Measurements from ENCODE around the gene BCAP31. TPM values are rescaled to one million over a fixed set of nuclear protein-coding genes. Genes with fewer than 3 reads are reported as not detected.

The BCAP31 gene
- total and polyA plus RNA-seq, 3 donors from 2014 or later = 149 to 222 (median 153) TPM

GRCh38 chrX:153668423-153669173, 55.6 kb downstream of the BCAP31 start:
- intact Hi-C loops (cut with DNase I; ENCODE audit: low total_unique reads) = loop anchor here (5.0 kb wide), 1 partner anchor 131 kb away; no protein-coding TSS in a partner anchor
- no peak for TF ChIP-seq POLR2A (IDR thresholded peaks at IDR 0.05)
- TF ChIP-seq CTCF (IDR thresholded peaks at IDR 0.05) = no peak
- no peak for DNase-seq

DNA sequence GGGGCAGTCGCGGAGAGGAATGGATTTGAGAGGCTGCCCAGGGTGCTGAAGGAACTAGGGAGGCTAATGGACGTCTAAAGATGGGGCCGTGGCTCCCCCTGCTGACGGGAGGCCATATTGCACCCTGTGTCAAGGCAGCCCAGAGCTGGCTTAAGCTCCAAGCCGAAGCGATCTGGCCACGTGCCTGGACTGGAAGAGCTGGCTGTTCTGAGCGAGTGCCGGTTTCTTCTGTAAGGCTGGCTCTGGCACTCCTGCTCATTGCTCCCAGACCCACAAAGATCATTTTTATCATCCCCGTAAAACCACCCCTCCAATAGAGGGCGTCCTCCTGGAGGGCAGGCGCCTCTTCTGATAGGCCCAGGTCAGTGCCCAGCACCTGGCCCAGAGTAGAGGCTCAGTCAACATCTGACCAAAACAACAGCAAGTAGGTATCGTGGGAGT, 56.2 kb downstream of the BCAP31 start:
- intact Hi-C loops (cut with DNase I; ENCODE audit: low total_unique reads) = loop anchor here (5.0 kb wide), 1 partner anchor 131 kb away; no protein-coding TSS in a partner anchor
- peak; percentile 94 for DNase-seq
- no peaks in the 10 kb centered on the region for H3K9me3 ChIP-seq
- H3K4me1 ChIP-seq = no peaks in the 10 kb centered on the region
- peak; percentile 69 to 72 (median 71) for TF ChIP-seq CTCF (IDR thresholded peaks at IDR 0.05)
- no peak for TF ChIP-seq POLR2A (IDR thresholded peaks at IDR 0.05)
- H3K4me3 ChIP-seq = no peak overlapping the region
- WGBS, 2 donors = 9% methylated on average over 13 of the region's 14 CpGs; no CpG with 5 or more reads in 1 of the 2 donors
- H3K27ac ChIP-seq = no peak overlapping the region
- H3K27me3 ChIP-seq = no peaks in the 10 kb centered on the region
- no peaks in the 10 kb centered on the region for H3K36me3 ChIP-seq (ENCODE audit: low read depth, missing control alignments)

More at GRCh38 chrX:153668423-153669173, 55.6 kb downstream of the BCAP31 start:
- Histone ChIP-seq H3K27ac (no peak overlapping the region), H3K36me3 (ENCODE audit: low read depth, missing control alignments) (no peaks in the 10 kb centered on the region), H3K9me3 (no peaks in the 10 kb centered on the region), H3K27me3 (no peaks in the 10 kb centered on the region), H3K4me3 (no peak overlapping the region), H3K4me1 (no peaks in the 10 kb centered on the region)
- 86% methylated on average over 10 of the region's 11 CpGs; no CpG with 5 or more reads in 1 of the 2 donors for WGBS, 2 donors

GRCh38 chrX:153667281-153667955, 56.8 kb downstream of the BCAP31 start:
- TF ChIP-seq CTCF (IDR thresholded peaks at IDR 0.05) = no peak
- TF ChIP-seq POLR2A (IDR thresholded peaks at IDR 0.05) = no peak
- Histone ChIP-seq H3K4me1 (no peaks in the 10 kb centered on the region), H3K27ac (no peak overlapping the region), H3K4me3 (no peak overlapping the region), H3K36me3 (ENCODE audit: low read depth, missing control alignments) (no peaks in the 10 kb centered on the region), H3K27me3 (no peaks in the 10 kb centered on the region), H3K9me3 (no peaks in the 10 kb centered on the region)
- 52 to 72% methylated on average over 7 to 10 of the region's 11 CpGs for WGBS, 2 donors
- intact Hi-C loops (cut with DNase I; ENCODE audit: low total_unique reads) = loop anchor here (5.0 kb wide), 1 partner anchor 130 kb away; no protein-coding TSS in a partner anchor
- no peak for DNase-seq

DNA sequence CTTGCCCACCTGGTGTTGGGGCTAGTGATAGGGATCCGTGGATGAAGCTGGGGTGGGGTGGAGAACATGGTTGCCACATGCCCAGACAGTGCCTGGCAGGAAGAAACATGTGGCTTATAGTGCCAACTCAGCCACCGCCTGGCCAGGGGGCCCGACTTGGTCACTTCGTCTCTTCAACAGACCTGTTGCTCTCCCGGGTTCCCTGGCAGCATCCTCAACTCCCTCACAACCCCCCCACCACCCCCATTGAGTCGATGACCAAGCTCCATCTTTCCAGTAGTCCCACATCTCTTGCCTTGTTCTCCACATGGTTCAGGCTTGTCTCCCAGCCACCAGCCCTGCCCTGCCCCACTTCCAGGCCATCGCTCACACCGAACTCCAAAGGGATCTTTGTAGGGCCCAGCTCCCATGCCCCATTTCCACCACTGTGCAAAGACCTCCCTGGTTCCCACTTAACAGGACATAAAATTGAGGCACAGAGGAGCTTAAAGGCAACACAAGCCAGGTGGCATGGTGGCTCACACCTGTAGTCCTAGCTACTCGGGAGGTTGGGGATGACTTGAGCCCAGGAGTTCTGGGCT, 58.4 kb downstream of the BCAP31 start:
- WGBS, 2 donors = 84% methylated on average over 6 to 9 of the region's 9 CpGs
- no peak for TF ChIP-seq CTCF (IDR thresholded peaks at IDR 0.05)
- TF ChIP-seq POLR2A (IDR thresholded peaks at IDR 0.05) = no peak
- DNase-seq = no peak
- Histone ChIP-seq H3K36me3 (ENCODE audit: low read depth, missing control alignments) (no peaks in the 10 kb centered on the region), H3K4me3 (no peak overlapping the region), H3K9me3 (no peaks in the 10 kb centered on the region), H3K27me3 (no peaks in the 10 kb centered on the region), H3K27ac (no peak overlapping the region), H3K4me1 (no peaks in the 10 kb centered on the region)
- intact Hi-C loops (cut with DNase I; ENCODE audit: low total_unique reads) = loop anchor here (5.0 kb wide), 1 partner anchor 129 kb away; no protein-coding TSS in a partner anchor
